ENCODE results near the gene C16orf90.

Gene C16orf90, protein sequence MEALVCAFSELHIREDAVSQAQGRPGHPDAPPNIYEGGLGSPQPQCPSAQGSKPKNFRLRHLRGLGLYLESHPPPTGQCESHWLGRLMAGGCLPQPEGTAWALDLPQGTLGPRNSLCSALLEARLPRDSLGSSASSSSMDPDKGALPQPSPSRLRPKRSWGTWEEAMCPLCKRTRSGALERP

DNA sequence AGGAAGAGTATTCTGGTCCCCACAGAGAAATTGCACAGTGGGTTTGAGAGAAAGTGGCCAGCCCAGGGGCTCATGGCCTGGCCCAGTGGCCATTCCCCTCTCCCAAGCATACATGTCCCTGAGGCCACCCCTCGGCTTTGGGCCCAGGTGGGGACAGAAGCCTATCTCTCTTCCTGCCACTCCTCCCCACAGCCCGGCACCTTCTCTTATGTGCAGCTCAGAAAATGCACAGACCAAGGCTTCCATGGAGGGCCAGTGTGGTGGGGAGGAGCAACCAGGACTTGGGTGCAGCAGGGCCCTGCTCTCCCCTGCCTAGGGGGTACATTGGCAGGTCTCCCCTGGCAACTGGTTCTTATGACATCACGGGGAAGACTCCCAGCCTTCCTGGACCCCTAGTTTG is at the start of gene C16orf90:
Gene C16orf90, minus strand, starts transcription at position 314 of the 400 bp plus-strand sequence. Its CDS starts 68 bp downstream, at position 246.
- H3K4me2 ChIP-seq (ENCODE audit: low read depth, low read length, poor library complexity, severe bottlenecking): no peak within 1 kb of the TSS
- no peak within 1 kb of the TSS for H3K27ac ChIP-seq (ENCODE audit: low read depth, low read length)
- H3K4me3 ChIP-seq (ENCODE audit: insufficient read depth, low read length, poor library complexity, severe bottlenecking): no peak within 1 kb of the TSS
- no peaks in the 10 kb centered on the region for H3K9me3 ChIP-seq (ENCODE audit: insufficient read depth, low read length)
- H3K27me3 ChIP-seq (ENCODE audit: low read length): no peaks in the 10 kb centered on the region
- no peak within 1 kb of the TSS for H2AFZ ChIP-seq (ENCODE audit: low read depth, low read length, severe bottlenecking)
- H3F3A ChIP-seq (ENCODE audit: insufficient read depth): peaks cover 8% of the 10 kb centered on the region; the same call in 1 of the 2 replicates
- H3K9ac ChIP-seq (ENCODE audit: low read length): no peak within 1 kb of the TSS
- H4K20me1 ChIP-seq (ENCODE audit: low read depth, low read length): no peaks in the 10 kb centered on the region; the same call in 1 of the 2 replicates
- H3K36me3 ChIP-seq (ENCODE audit: low read length): no peaks in the 10 kb centered on the region
- no peaks in the 10 kb centered on the region for H3K79me2 ChIP-seq (ENCODE audit: insufficient read depth, low read length)
- no peak for TF ChIP-seq CTCF (IDR thresholded peaks at IDR 0.05; ENCODE audit: insufficient read depth, low read length, poor library complexity, severe bottlenecking)
- TF ChIP-seq EZH2phosphoT487 (conservative IDR thresholded peaks at IDR 0.05; ENCODE audit: low read length): no peak
- H3K9me2 ChIP-seq (replicated peaks; ENCODE audit: insufficient read depth, low read length): no peaks in the 10 kb centered on the region

DNA sequence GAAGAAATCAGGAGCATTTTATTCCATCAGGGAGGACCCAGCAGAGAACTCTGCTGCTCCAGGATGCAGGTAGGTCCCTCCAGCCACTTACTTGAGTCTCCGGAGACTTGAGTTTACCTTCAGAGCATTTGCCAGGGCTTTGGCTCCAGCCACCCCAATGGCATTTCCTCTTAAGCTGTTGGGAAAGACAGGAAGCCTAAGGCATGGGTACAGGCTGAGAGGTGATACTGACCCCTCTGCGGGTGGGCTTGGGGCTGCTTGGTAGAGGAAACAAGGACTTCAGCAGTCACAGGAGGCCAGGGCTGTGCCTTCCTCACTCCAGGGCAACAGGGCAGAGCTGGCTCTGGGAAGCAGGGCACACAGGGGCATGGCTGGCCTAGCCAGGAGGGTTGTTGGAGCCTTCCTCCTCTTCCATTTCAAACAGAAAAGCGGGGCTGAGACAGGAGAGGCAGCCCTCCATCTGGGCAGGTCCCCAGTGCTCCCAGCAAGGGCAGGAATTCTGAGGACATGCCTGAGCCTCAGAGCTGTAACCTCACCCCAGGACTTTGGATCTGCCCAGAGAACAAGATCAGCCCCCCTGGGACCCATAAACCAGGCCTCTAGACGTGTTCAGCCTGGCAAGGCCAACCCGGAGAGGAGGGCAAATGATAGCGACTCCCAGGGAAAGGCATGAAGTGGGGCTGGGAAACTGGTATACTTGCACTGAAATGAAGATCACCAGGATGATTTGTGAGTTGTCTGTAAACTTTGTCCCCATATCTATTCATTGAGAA is 47.5 kb upstream of the C16orf90 start:
- no peak overlapping the region for H3K27ac ChIP-seq (ENCODE audit: low read depth, low read length)

GRCh38 chr16:3541527-3542155 is 46.4 kb upstream of the C16orf90 start:
- Histone ChIP-seq H4K20me1 (ENCODE audit: low read depth, low read length) (no peaks in the 10 kb centered on the region), H3K27ac (ENCODE audit: low read depth, low read length) (no peak overlapping the region), H3K9me2 (replicated peaks; ENCODE audit: insufficient read depth, low read length) (no peaks in the 10 kb centered on the region), H3K4me2 (ENCODE audit: low read depth, low read length, poor library complexity, severe bottlenecking) (no peak overlapping the region), H3K79me2 (ENCODE audit: insufficient read depth, low read length) (no peaks in the 10 kb centered on the region), H2AFZ (ENCODE audit: low read depth, low read length, severe bottlenecking) (no peak overlapping the region), H3F3A (ENCODE audit: insufficient read depth) (peaks cover 27% of the 10 kb centered on the region), H3K9me3 (ENCODE audit: insufficient read depth, low read length) (no peaks in the 10 kb centered on the region), H3K4me3 (ENCODE audit: insufficient read depth, low read length, poor library complexity, severe bottlenecking) (no peak overlapping the region), H3K36me3 (ENCODE audit: low read length) (0 out of 2 replicates have a peak, but pooled peaks cover 2% of the 10 kb centered on the region), H3K27me3 (ENCODE audit: low read length) (no peaks in the 10 kb centered on the region), H3K9ac (ENCODE audit: low read length) (no peak overlapping the region)
- TF ChIP-seq CTCF (IDR thresholded peaks at IDR 0.05; ENCODE audit: insufficient read depth, low read length, poor library complexity, severe bottlenecking): no peak

More for the DNA sequence above, 47.5 kb upstream of the C16orf90 start:
- Histone ChIP-seq H3K9ac (ENCODE audit: low read length) (no peak overlapping the region), H3K4me3 (ENCODE audit: insufficient read depth, low read length, poor library complexity, severe bottlenecking) (no peak overlapping the region), H3K79me2 (ENCODE audit: insufficient read depth, low read length) (no peaks in the 10 kb centered on the region), H2AFZ (ENCODE audit: low read depth, low read length, severe bottlenecking) (no peak overlapping the region), H4K20me1 (ENCODE audit: low read depth, low read length) (no peaks in the 10 kb centered on the region), H3K9me2 (replicated peaks; ENCODE audit: insufficient read depth, low read length) (no peaks in the 10 kb centered on the region), H3K4me2 (ENCODE audit: low read depth, low read length, poor library complexity, severe bottlenecking) (no peak overlapping the region), H3F3A (ENCODE audit: insufficient read depth) (peaks cover 21% of the 10 kb centered on the region), H3K27me3 (ENCODE audit: low read length) (no peaks in the 10 kb centered on the region), H3K36me3 (ENCODE audit: low read length) (0 out of 2 replicates have a peak, but pooled peaks cover 2% of the 10 kb centered on the region), H3K9me3 (ENCODE audit: insufficient read depth, low read length) (no peaks in the 10 kb centered on the region)
- no peak for TF ChIP-seq CTCF (IDR thresholded peaks at IDR 0.05; ENCODE audit: insufficient read depth, low read length, poor library complexity, severe bottlenecking)
